GM12875 (cell line): ENCODE results near the gene PPME1.

Experiments used
- H3K4me3 ChIP-seq: one replicate; pipeline ENCODE4 v1.5.1; 2011; ENCODE audit warnings: low read depth, low read length, control low read depth
- TF ChIP-seq, protein P1 (sequence below): IDR thresholded peaks from 2 replicates; pipeline ENCODE4 v1.5.1; 2011; ENCODE audit warnings: low read depth, mild to moderate bottlenecking, control low read depth, inconsistent platforms, low read length, moderate library complexity, borderline replicate concordance; ENCODE audit not compliant: insufficient read depth

Gene PPME1

DNA sequence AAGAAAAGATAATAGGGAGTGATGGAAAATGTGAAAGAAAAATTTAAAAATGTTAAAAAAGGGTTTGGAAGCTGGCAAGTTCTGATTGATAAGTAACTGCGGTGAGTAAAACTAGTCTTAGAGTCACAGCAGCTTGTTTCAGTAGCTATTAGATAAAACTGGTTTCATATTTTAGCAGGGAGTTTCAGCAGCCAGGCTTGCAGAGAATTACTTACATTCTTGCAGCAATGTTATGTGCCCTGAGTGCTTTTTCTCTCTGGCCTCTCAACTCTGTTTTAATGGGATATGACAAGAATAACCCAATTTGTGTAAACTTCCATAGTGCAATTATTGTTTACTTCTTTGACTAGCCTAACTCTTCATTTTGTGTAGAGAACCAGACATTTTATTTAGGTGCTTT is 33.6 kb downstream of the PPME1 start:
- no peak overlapping the region for H3K4me3 ChIP-seq
- TF ChIP-seq, protein P1, sequence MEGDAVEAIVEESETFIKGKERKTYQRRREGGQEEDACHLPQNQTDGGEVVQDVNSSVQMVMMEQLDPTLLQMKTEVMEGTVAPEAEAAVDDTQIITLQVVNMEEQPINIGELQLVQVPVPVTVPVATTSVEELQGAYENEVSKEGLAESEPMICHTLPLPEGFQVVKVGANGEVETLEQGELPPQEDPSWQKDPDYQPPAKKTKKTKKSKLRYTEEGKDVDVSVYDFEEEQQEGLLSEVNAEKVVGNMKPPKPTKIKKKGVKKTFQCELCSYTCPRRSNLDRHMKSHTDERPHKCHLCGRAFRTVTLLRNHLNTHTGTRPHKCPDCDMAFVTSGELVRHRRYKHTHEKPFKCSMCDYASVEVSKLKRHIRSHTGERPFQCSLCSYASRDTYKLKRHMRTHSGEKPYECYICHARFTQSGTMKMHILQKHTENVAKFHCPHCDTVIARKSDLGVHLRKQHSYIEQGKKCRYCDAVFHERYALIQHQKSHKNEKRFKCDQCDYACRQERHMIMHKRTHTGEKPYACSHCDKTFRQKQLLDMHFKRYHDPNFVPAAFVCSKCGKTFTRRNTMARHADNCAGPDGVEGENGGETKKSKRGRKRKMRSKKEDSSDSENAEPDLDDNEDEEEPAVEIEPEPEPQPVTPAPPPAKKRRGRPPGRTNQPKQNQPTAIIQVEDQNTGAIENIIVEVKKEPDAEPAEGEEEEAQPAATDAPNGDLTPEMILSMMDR: no peak

DNA sequence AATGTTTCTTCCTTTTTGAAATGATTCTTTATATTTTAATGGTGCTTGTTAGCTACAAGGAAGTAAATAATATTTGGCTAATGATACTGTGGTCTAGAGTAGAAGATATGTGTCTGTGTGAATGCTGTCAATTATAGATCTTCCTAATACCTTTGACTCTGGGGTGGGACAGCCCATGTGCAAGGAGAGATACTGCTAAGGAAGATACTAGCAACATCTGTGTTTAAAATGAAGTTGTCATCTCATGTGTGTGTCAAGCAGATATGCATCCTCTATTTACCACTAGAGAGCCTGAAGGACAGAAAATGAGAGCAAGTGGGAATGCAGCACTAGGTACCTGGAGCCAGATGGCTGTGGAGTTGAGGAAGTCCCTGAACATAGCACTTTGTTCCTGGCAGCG is 34.1 kb downstream of the PPME1 start:
- H3K4me3 ChIP-seq: no peak overlapping the region
- TF ChIP-seq, protein P1: no peak

DNA sequence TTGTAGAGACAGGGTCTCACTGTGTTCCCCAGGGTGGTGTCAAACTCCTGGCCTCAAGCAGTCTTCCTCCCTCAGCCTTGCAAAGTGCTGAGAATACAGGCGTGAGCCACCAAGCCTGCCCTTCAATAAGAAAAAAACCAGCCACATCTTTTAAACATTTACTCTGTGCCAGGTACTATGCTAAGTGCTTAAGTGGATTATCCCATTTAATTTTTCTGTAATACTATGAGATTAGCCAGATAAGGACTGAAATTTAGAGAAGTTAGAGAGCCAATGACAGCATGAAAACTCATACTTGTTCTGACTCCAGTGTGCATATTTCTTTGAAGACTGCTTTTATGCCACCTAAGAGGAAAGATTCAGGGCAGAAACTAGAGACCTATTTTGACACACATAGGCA is 35.7 kb downstream of the PPME1 start:
- TF ChIP-seq, protein P1: no peak
- H3K4me3 ChIP-seq: no peak overlapping the region

DNA sequence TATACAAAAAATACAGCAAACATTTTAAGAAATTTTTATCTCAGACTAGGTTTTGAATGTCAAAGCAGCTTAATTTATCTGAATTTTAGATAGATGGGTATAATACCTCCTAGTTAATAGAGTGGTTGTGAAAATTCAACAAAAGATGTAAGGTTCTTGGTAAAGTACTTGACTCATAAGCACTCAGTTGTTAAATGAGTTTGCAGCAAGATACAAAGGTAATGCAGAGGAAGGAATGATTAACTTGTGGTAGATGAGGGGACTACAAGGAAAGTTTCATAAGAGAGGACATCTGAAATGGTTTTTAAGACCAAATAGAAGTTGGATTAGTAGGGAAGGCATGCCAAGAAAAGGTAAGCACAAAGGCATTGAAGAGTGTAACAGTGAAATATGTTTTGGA is 37.4 kb downstream of the PPME1 start:
- TF ChIP-seq, protein P1: no peak

DNA sequence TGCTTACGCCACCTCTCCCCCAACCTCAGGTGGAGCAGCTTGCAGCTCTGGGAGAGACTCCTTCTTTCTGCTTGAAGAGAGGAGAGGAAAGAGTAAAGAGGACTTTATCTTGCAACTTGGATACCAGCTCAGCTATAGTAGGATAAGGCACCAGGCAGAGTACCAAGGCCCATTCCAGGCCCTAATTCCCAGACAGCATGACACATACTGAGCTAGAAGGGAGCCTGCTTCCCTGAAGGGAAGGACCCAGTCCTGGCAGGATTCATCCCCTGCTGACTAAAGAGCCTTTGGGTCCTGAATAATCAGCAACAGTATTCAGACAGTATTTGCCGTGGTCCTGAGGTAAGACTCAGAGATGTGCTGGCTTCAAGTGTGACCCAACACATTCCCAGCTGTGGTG is 41.4 kb downstream of the PPME1 start:
- no peak overlapping the region for H3K4me3 ChIP-seq
- TF ChIP-seq, protein P1: no peak

More for the DNA sequence above, 37.4 kb downstream of the PPME1 start:
- H3K4me3 ChIP-seq: no peak overlapping the region

DNA sequence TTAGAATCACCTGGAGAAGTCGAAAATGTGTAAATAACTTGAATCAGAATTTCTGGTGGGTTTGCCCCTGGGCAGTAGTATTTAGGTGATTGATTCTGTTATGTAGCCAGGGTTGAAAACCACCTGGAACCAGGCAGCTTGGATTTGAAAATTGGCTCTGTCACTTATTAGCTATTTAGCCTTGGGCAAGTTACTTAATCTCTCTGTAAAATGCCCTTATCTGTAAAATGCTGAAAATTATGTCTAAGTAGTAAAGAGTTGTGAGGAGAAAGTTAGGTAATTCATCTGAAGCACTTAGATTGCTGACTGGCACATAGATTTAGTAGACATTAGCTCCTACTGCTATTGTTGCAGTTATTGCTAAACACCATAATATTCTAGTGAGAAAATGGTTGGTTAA is 49.3 kb downstream of the PPME1 start:
- TF ChIP-seq, protein P1: no peak
- no peak overlapping the region for H3K4me3 ChIP-seq

DNA sequence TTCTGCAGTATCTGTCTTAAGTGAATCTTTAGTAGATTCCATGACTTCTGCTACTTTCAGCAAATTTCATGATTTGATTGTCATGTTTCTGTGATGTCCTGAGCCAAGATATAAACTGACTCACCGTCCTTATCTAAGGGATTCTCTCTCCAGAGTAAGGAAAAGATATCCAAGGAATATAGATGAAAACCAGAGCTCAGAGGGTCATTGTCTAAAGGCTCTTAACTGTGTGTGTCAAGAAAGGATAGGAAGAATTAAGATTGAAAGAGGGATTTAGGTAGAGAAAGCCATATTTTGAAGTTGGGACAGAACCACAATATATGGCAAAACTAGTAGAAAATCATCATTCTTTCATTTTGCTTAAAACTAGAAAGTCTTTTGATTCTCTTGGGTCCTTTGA is 50.7 kb downstream of the PPME1 start:
- TF ChIP-seq, protein P1: no peak
- H3K4me3 ChIP-seq: no peak overlapping the region
